IMR-90 (cell line): Measurements from ENCODE around the gene DBN1. TPM values are rescaled to one million over a fixed set of nuclear protein-coding genes. Genes with fewer than 3 reads are reported as not detected.

Source experiments
- ATAC-seq: fragments of 200-7000 bp; cut with Tn5 transposase; 2 replicates; pipeline ENCODE4 v1.9.1; 2020; ENCODE audit warnings: low read depth, mild to moderate bottlenecking, moderate library complexity
- BruUV-seq: library from RNA; stranded (reverse); fragments of 400-500 nt; replicated peaks from 2 replicates; lab custom pipeline; 2021; lab: Mats Ljungman, UMichigan
- CTCF ChIA-PET: fragments of 300-600 bp; formaldehyde crosslinking; extraction: SDS; loops from one replicate; lab custom pipeline; 2021; ENCODE audit warnings: antibody characterized with exemption; lab: Yijun Ruan, JAX
- POLR2A ChIA-PET: fragments of 300-600 bp; sonication (Branson Sonifier 250); formaldehyde crosslinking; loops from one replicate; lab custom pipeline; 2022; ENCODE audit warnings: antibody characterized with exemption; ENCODE audit not compliant: unreplicated experiment; lab: Charles Lee
- DNase-seq: peaks from one replicate; pipeline ENCODE4 v3.0.0; 2013
- H2AFZ ChIP-seq: replicated peaks from 2 replicates; pipeline ENCODE3; 2013; ENCODE audit warnings: low read length, mild to moderate bottlenecking; ENCODE audit not compliant: poor library complexity
- H2AK5ac ChIP-seq: 2 replicates; pipeline ENCODE4 v1.6.1; 2013; ENCODE audit warnings: low read depth, low read length, inconsistent platforms
- H2AK9ac ChIP-seq: replicated peaks from 2 replicates; pipeline ENCODE3; 2013; ENCODE audit warnings: mild to moderate bottlenecking, low read depth, low read length, moderate library complexity; ENCODE audit not compliant: poor library complexity
- H2BK120ac ChIP-seq: 2 replicates; pipeline ENCODE4 v1.6.1; 2013; ENCODE audit warnings: low read depth, low read length, inconsistent platforms
- H2BK15ac ChIP-seq: 3 replicates; pipeline ENCODE4 v1.6.1; 2013; ENCODE audit warnings: low read depth, low read length, inconsistent platforms
- H2BK20ac ChIP-seq: 2 replicates; pipeline ENCODE4 v1.6.1; 2013; ENCODE audit warnings: low read depth, mild to moderate bottlenecking, inconsistent platforms, low read length, moderate library complexity
- H2BK5ac ChIP-seq: 2 replicates; pipeline ENCODE4 v1.6.1; 2013; ENCODE audit warnings: mild to moderate bottlenecking, low read depth, low read length, inconsistent platforms; ENCODE audit not compliant: poor library complexity, severe bottlenecking
- H3K14ac ChIP-seq: replicated peaks from 2 replicates; pipeline ENCODE4 v1.6.1; 2013; ENCODE audit warnings: low read depth, low read length, inconsistent platforms
- H3K18ac ChIP-seq: 2 replicates; pipeline ENCODE4 v1.6.1; 2013; ENCODE audit warnings: low read depth, low read length, control low read depth
- H3K23ac ChIP-seq: 2 replicates; pipeline ENCODE4 v1.6.1; 2013; ENCODE audit warnings: low read depth, low read length, inconsistent platforms
- H3K27ac ChIP-seq: 2 replicates; pipeline ENCODE4 v1.5.1; 2013; ENCODE audit warnings: mild to moderate bottlenecking, control low read depth, low read length; ENCODE audit not compliant: insufficient read depth
- H3K27me3 ChIP-seq: 2 replicates; pipeline ENCODE4 v1.6.1; 2013; ENCODE audit warnings: low read length; ENCODE audit not compliant: control insufficient read depth, insufficient read depth
- H3K36me3 ChIP-seq: 2 replicates; pipeline ENCODE4 v1.6.1; 2013; ENCODE audit warnings: low read length, mixed read lengths; ENCODE audit not compliant: control insufficient read depth, insufficient read depth
- H3K4ac ChIP-seq: 2 replicates; pipeline ENCODE4 v1.6.1; 2013; ENCODE audit warnings: low read depth, low read length, inconsistent platforms
- H3K4me1 ChIP-seq: 2 replicates; pipeline ENCODE4 v1.6.1; 2013; ENCODE audit warnings: low read length, mixed read lengths; ENCODE audit not compliant: control insufficient read depth, insufficient read depth
- H3K4me2 ChIP-seq: 2 replicates; pipeline ENCODE4 v1.6.1; 2013; ENCODE audit warnings: low read depth, mild to moderate bottlenecking, control low read depth, low read length, moderate library complexity
- H3K4me3 ChIP-seq: 2 replicates; pipeline ENCODE4 v1.5.1; 2013; ENCODE audit warnings: low read depth, mild to moderate bottlenecking, control low read depth, low read length, moderate library complexity; ENCODE audit not compliant: insufficient read depth
- H3K56ac ChIP-seq: 2 replicates; pipeline ENCODE4 v1.6.1; 2013; ENCODE audit warnings: low read length, inconsistent platforms; ENCODE audit not compliant: insufficient read depth; ENCODE audit errors: extremely low read depth
- H3K79me1 ChIP-seq, 2 experiments: 2 replicates each; pipeline ENCODE4 v1.6.1; 2013; ENCODE audit warnings: low read length in 2 of 2, inconsistent platforms in 1 of 2, low read depth in 1 of 2
- H3K9ac ChIP-seq: 2 replicates; pipeline ENCODE4 v1.6.1; 2013; ENCODE audit warnings: low read depth, low read length, control low read depth
- H3K9me1 ChIP-seq: 2 replicates; pipeline ENCODE4 v1.6.1; 2013; ENCODE audit warnings: low read length, inconsistent platforms; ENCODE audit not compliant: insufficient read depth
- H3K9me3 ChIP-seq: 2 replicates; pipeline ENCODE4 v1.6.1; 2013; ENCODE audit warnings: low read length; ENCODE audit not compliant: control insufficient read depth, insufficient read depth
- H4K20me1 ChIP-seq: 2 replicates; pipeline ENCODE4 v1.6.1; 2013; ENCODE audit warnings: low read length, inconsistent platforms; ENCODE audit not compliant: insufficient read depth
- H4K5ac ChIP-seq: 2 replicates; pipeline ENCODE4 v1.6.1; 2013; ENCODE audit warnings: mild to moderate bottlenecking, low read depth, low read length, control low read depth
- H4K8ac ChIP-seq, 2 experiments: 2 replicates each; pipeline ENCODE4 v1.6.1; 2013; ENCODE audit warnings: low read depth in 2 of 2, low read length in 2 of 2, control low read depth in 1 of 2, inconsistent platforms in 1 of 2
- H4K91ac ChIP-seq: 2 replicates; pipeline ENCODE4 v1.6.1; 2013; ENCODE audit warnings: low read depth, low read length, inconsistent platforms; ENCODE audit not compliant: insufficient read depth
- BHLHE40 ChIP-seq: fragments of 150-350 bp; IDR thresholded peaks from 2 replicates; pipeline ENCODE4 v1.6.1; 2016; ENCODE audit warnings: mild to moderate bottlenecking, low read depth, low read length
- CEBPB ChIP-seq: IDR thresholded peaks from 2 replicates; pipeline ENCODE4 v1.6.1; 2012; ENCODE audit warnings: low read depth, low read length, improper control_type of control experiment
- CHD1 ChIP-seq: IDR thresholded peaks from 2 replicates; pipeline ENCODE4 v1.6.1; 2012; ENCODE audit warnings: low read depth, low read length, improper control_type of control experiment
- CTCF ChIP-seq: conservative IDR thresholded peaks from 2 replicates; pipeline ENCODE4 v1.5.1; 2012; ENCODE audit warnings: mild to moderate bottlenecking, low read depth, low read length, improper control_type of control experiment
- ELK1 ChIP-seq: fragments of 150-350 bp; IDR thresholded peaks from 2 replicates; pipeline ENCODE4 v1.6.1; 2016; ENCODE audit warnings: low read depth, mild to moderate bottlenecking, low read length, moderate library complexity, borderline replicate concordance
- MAFK ChIP-seq: IDR thresholded peaks from 2 replicates; pipeline ENCODE4 v1.6.1; 2012; ENCODE audit warnings: low read depth, low read length, improper control_type of control experiment
- MAZ ChIP-seq: IDR thresholded peaks from 2 replicates; pipeline ENCODE4 v1.6.1; 2012; ENCODE audit warnings: low read depth, mild to moderate bottlenecking, low read length, improper control_type of control experiment, moderate library complexity, borderline replicate concordance
- MXI1 ChIP-seq: IDR thresholded peaks from 2 replicates; pipeline ENCODE4 v1.6.1; 2012; ENCODE audit warnings: low read depth, mild to moderate bottlenecking, low read length, moderate library complexity, borderline replicate concordance
- NFE2L2 ChIP-seq: fragments of 150-350 bp; IDR thresholded peaks from 2 replicates; pipeline ENCODE4 v1.6.1; 2016; ENCODE audit warnings: low read depth, mild to moderate bottlenecking, low read length
- POLR2A ChIP-seq: IDR thresholded peaks from 2 replicates; pipeline ENCODE4 v1.6.1; 2012; ENCODE audit warnings: mild to moderate bottlenecking, low read depth, low read length
- RAD21 ChIP-seq: IDR thresholded peaks from 2 replicates; pipeline ENCODE4 v1.6.1; 2012; ENCODE audit warnings: low read length, improper control_type of control experiment
- RCOR1 ChIP-seq: IDR thresholded peaks from 2 replicates; pipeline ENCODE4 v1.6.1; 2012; ENCODE audit warnings: mild to moderate bottlenecking, low read length, improper control_type of control experiment; ENCODE audit not compliant: insufficient replicate concordance
- SMC3 ChIP-seq: fragments of 150-350 bp; IDR thresholded peaks from 2 replicates; pipeline ENCODE4 v1.6.1; 2016; ENCODE audit warnings: low read depth, mild to moderate bottlenecking, antibody characterized with exemption, low read length, moderate library complexity
- USF2 ChIP-seq: fragments of 150-350 bp; IDR thresholded peaks from 2 replicates; pipeline ENCODE4 v1.6.1; 2017; ENCODE audit warnings: mild to moderate bottlenecking, antibody characterized with exemption, low read length, low read depth
- WGBS, 2 experiments: methylation state at CpG; one replicate each; pipeline versions ENCODE4 v1.1.5 to v1.1.7; 2013; ENCODE audit warnings: missing lambda C conversion rate in 2 of 2; ENCODE audit not compliant: insufficient read length in 1 of 2; ENCODE audit errors: extremely low coverage in 2 of 2; 5-methylcytosine and 5-hydroxymethylcytosine counted together
- dilution Hi-C: fragments of 300-500 bp; cut with HindIII; formaldehyde crosslinking; loops from one replicate; pipeline ENCODE4 v1.14.3; 2018; ENCODE audit warnings: low sequenced_read_pairs; ENCODE audit not compliant: unreplicated experiment
- in situ Hi-C: fragments of 300-500 bp; cut with MboI; formaldehyde crosslinking; loops from 3 replicates; pipeline ENCODE4 v1.14.3; 2019; ENCODE audit warnings: low sequenced_read_pairs, inconsistent platforms, mixed read lengths
- intact Hi-C: fragments of 100-400 bp; cut with micrococcal nuclease; formaldehyde crosslinking; loops from 2 replicates; pipeline ENCODE4 v1.10.0; 2022
- polyA plus RNA-seq, 3 experiments: library from polyadenylated mRNA; depleted of rRNA; stranded (reverse); fragments of >200 nt; gene quantifications; 2 replicates each; pipeline ENCODE4 v1.2.3, GENCODE V29; 2012; ENCODE audit warnings: low replicate concordance in 1 of 3
- total RNA-seq: library from RNA; depleted of rRNA; stranded (reverse); fragments of >200 nt; gene quantifications from 2 replicates; pipeline ENCODE4 v1.2.3, GENCODE V29; 2012

The DBN1 gene
- total and polyA plus RNA-seq, 2 of the 4 experiments (the other 2 are of a cell fraction), result 122 to 187 TPM

DNA sequence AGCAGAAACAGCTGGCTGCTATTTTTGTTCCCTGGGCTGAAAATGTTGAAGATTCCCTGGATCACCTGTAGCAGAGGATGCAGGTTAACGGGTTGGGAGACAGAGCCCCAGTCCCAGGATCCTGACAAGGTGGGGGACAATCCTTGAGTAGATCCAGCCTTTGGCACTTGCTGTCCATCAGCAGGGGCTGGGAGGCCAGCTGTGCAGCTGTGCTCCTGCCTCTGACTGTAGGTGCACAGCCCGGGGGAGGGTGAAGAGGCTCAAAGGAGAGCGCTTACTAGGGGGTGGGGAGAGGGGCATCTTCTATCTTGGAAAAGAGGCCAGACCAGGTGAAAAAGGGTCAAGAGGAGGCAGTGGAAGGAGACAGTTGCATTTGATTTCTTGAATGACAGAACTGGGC lies 46.8 kb upstream of the DBN1 start:
- in situ Hi-C loops (no loop called here), intact Hi-C loops (no loop called here), dilution Hi-C loops (no loop called here)
- ATAC-seq (no peak), DNase-seq (no peak)
- Histone ChIP-seq H4K20me1 (no peaks in the 10 kb centered on the region), H3K4me2 (no peak overlapping the region), H4K5ac (no peak overlapping the region), H3K4me3 (no peak overlapping the region), H3K79me1 (peaks cover 27 to 50% of the 10 kb centered on the region in 2 experiments), H3K4ac (no peak overlapping the region), H3K9me3 (no peaks in the 10 kb centered on the region), H2AK9ac (peak overlapping the region; percentile 71), H2AFZ (no peak overlapping the region), H3K36me3 (peaks cover 58% of the 10 kb centered on the region), H3K23ac (no peak overlapping the region), H3K18ac (no peak overlapping the region), H4K8ac (no peak overlapping the region), H3K27me3 (no peaks in the 10 kb centered on the region), H4K91ac (no peak overlapping the region), H2BK20ac (no peak overlapping the region), H2AK5ac (no peak overlapping the region), H3K14ac (no peak overlapping the region), H3K4me1 (peaks cover 7% of the 10 kb centered on the region), H2BK5ac (no peak overlapping the region), H2BK120ac (no peak overlapping the region), H3K9me1 (0 out of 2 replicates have a peak, but pooled peaks cover 4% of the 10 kb centered on the region), H3K9ac (no peak overlapping the region), H3K27ac (no peak overlapping the region), H3K56ac (no peak overlapping the region), H2BK15ac (no peak overlapping the region)
- WGBS, 2 experiments, result 100% methylated on average over 2 of the region's 3 CpGs; no CpG with 5 or more reads in 1 of the 2 experiments
- TF ChIP-seq ELK1, result no peak
- no peak for TF ChIP-seq CTCF
- no peak for TF ChIP-seq SMC3
- TF ChIP-seq BHLHE40, result no peak
- no peak for TF ChIP-seq RAD21
- TF ChIP-seq MXI1, result no peak
- TF ChIP-seq CHD1, result no peak
- TF ChIP-seq POLR2A, result no peak
- no peak for TF ChIP-seq USF2
- no peak for TF ChIP-seq MAFK
- TF ChIP-seq MAZ, result no peak
- TF ChIP-seq CEBPB, result no peak
- no peak for TF ChIP-seq RCOR1
- TF ChIP-seq NFE2L2, result no peak
- no TSS peak for BruUV-seq
- ChIA-PET CTCF (no interaction called here), POLR2A (no interaction called here)
